NCI-H446 (cell line): ENCODE data around the gene VPS36.
"Not testable (repeated sequence)": the region's sequence is repeated elsewhere in the genome, so short reads cannot be mapped to it uniquely, and the experiment has no call there.

ENCODE experiments used
- DNase-seq, 2 experiments: peaks; one replicate each; lab custom pipeline; 2025; lab: John Stamatoyannopoulos, UW

VPS36 gene

GRCh38 chr13:52377898-52378297 lies 72.5 kb downstream of the VPS36 start:
- DNase-seq: no peak

GRCh38 chr13:52374873-52375411 lies 75.5 kb downstream of the VPS36 start:
- no peak for DNase-seq

- DNase-seq: no peak
Measured at GRCh38 chr13:52374389-52374788, 76.0 kb downstream of the VPS36 start.

- not testable (repeated sequence) for DNase-seq
Measured at GRCh38 chr13:52373277-52373676, 77.2 kb downstream of the VPS36 start.

- no peak for DNase-seq
Measured at GRCh38 chr13:52371736-52372247, 78.6 kb downstream of the VPS36 start.

GRCh38 chr13:52366291-52366690 lies 84.1 kb downstream of the VPS36 start:
- no peak for DNase-seq
